GM23248 (cell line): ENCODE data around the gene SEPTIN5.

Experiments used
- EZH2 ChIP-seq: fragments of 200-600 bp; sonication (generic); IDR thresholded peaks from 2 replicates; pipeline ENCODE4 v1.6.1; 2018; ENCODE audit warnings: antibody characterized with exemption, mild to moderate bottlenecking; ENCODE audit not compliant: insufficient read depth, poor library complexity, severe bottlenecking
- EZH2phosphoT487 ChIP-seq: fragments of 200-600 bp; sonication (generic); IDR thresholded peaks from 2 replicates; pipeline ENCODE4 v1.6.1; 2018; ENCODE audit warnings: antibody characterized with exemption, moderate library complexity, mild to moderate bottlenecking, low read depth; ENCODE audit not compliant: insufficient read depth

DNA sequence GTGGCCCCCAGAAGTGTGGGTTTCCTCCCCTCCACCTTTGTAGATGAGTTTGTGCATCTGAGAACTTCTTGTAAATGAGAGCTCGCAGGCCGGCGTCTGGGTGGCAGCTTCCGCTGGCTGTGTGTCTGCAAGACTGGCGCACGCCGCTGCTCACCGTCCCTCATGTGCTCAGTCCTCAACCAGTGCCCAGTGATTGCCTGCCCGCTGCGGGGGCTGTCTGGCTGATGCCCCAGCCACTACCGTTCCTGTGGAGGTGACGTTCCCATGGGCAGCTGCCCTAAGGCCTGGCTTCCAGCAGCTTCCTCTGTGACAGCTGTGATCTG lies 55.1 kb downstream of the SEPTIN5 start:
- TF ChIP-seq EZH2, result no peak
- TF ChIP-seq EZH2phosphoT487, result no peak
